ENCODE results near the gene INIP. TPM values are rescaled to one million over a fixed set of nuclear protein-coding genes. Genes with fewer than 3 reads are reported as not detected.
A peak's percentile ranks its signal among the peaks of the same experiment; 100 is the strongest.

Gene INIP
- polyA plus RNA-seq, 1 experiment: 10.9 TPM

DNA sequence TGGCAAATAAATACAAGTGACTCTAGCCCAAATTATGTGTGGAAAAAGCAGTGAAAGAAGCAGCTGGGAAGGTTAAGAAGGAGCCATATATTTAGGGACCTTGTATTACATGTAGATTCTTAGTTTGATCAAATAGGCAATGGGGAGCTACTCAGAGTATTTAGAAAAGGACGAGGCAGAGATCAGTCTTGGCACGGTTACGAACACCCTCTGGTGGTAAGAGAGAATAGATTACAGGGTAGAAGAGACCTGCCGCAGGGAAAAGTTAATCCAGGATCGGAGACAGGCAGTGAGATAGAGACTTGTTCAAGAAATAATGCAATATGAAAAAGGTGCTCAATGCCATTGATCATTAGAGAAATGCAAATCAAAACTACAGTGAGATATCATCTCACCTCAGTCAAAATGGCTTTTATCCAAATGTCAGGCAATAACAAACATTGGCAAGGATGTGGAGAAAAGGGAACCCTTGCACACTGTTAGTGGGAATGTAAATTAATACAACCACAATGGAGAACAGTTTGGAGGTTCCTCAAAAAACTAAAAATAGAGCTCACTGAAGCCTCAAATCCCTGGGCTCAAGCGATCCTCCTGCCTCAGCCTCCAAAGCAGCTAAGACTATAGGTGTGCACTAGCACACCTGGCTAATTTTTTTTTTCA lies 12.0 kb downstream of the INIP start:
- Histone ChIP-seq H3K36me3 (ENCODE audit: control insufficient read depth, insufficient read depth, low read length) (no peaks in the 10 kb centered on the region), H3K27me3 (ENCODE audit: control insufficient read depth, insufficient read depth, low read length) (no peaks in the 10 kb centered on the region), H3K4me3 (ENCODE audit: low read depth, low read length) (no peak overlapping the region)
- DNase-seq (ENCODE audit: low read depth): no peak
- TF ChIP-seq, protein P1, sequence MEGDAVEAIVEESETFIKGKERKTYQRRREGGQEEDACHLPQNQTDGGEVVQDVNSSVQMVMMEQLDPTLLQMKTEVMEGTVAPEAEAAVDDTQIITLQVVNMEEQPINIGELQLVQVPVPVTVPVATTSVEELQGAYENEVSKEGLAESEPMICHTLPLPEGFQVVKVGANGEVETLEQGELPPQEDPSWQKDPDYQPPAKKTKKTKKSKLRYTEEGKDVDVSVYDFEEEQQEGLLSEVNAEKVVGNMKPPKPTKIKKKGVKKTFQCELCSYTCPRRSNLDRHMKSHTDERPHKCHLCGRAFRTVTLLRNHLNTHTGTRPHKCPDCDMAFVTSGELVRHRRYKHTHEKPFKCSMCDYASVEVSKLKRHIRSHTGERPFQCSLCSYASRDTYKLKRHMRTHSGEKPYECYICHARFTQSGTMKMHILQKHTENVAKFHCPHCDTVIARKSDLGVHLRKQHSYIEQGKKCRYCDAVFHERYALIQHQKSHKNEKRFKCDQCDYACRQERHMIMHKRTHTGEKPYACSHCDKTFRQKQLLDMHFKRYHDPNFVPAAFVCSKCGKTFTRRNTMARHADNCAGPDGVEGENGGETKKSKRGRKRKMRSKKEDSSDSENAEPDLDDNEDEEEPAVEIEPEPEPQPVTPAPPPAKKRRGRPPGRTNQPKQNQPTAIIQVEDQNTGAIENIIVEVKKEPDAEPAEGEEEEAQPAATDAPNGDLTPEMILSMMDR (IDR thresholded peaks at IDR 0.05; ENCODE audit: insufficient read depth, low read depth, low read length): peak; percentile 51
- ChIA-PET CTCF (interaction anchor here (0.6 to 1.5 kb wide), 14 partner anchors 10 to 945 kb away, joined by 3 to 8 read pairs (median 3); partner anchors contain the start of gene KIAA1958), POLR2A (interaction anchor here (0.6 kb wide), 2 partner anchors 69 to 269 kb away, joined by 3 read pairs; no protein-coding TSS in a partner anchor)

DNA sequence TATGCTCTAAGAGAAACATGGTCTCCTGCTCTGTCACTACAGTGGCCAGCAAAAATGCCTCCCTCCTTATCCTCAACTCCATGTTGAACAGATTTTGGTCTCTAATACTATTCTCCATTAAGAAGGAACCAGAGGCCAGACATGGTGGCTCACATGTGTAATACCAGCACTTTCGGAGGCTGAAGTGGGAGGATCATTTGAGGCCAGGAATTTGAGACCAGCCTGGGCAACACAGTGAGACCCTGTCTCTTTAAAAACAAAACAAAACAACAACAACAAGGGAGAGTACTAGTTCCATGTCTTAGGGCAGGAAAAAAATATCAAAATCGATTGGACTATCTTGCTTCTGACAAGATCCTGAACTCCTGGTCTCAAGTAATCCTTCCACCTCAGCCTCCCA lies 14.6 kb downstream of the INIP start:
- TF ChIP-seq, protein P1 (IDR thresholded peaks at IDR 0.05; ENCODE audit: insufficient read depth, low read depth, low read length): no peak
- POLR2A ChIA-PET: no interaction called here
- CTCF ChIA-PET: interaction anchor here (2.2 kb wide), 1 partner anchor 260 kb away, joined by 5 read pairs; no protein-coding TSS in a partner anchor

DNA sequence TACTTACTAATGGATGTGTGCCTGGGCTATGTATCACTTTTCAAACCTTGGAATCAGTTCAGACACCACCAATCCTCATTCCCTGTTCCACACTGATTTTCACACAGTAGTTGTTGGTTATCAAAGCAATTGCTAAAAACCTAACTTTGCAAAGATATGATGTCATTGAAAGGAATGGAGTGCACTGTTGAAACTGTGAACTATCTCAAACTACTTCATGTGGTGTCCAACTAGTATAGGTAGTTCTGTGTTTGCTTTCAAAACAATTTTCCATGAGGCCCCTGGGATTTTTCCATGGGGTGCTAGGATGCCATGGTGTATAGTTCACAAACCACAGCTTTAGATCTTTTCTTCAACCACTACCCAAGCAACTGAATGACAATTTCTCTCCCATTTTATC lies 17.8 kb downstream of the INIP start:
- TF ChIP-seq, protein P1 (IDR thresholded peaks at IDR 0.05; ENCODE audit: insufficient read depth, low read depth, low read length): no peak

More for the DNA sequence above, 14.6 kb downstream of the INIP start:
- Histone ChIP-seq H3K27me3 (ENCODE audit: control insufficient read depth, insufficient read depth, low read length) (no peaks in the 10 kb centered on the region), H3K4me3 (ENCODE audit: low read depth, low read length) (no peak overlapping the region), H3K36me3 (ENCODE audit: control insufficient read depth, insufficient read depth, low read length) (no peaks in the 10 kb centered on the region)
- DNase-seq (ENCODE audit: low read depth): no peak

DNA sequence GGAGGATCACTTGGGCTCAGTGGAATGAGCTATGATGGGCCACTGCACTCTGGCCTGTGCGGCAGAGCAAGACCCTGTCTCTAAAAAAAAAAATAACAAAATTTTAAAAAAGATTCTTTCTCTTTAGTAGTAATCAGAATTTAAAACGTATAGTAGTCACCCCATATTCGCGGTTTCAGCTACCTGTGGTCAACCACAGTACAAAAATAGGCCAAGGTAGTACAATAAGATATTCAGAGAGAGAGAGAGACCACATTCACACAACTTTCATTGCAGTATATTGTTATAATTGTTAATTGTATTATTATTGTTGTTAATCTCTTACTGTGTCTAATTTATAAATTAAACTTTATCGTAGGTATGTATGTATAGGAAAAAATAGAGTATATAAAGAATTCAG lies 18.7 kb downstream of the INIP start:
- TF ChIP-seq, protein P1 (IDR thresholded peaks at IDR 0.05; ENCODE audit: insufficient read depth, low read depth, low read length): no peak
- no peaks in the 10 kb centered on the region for H3K27me3 ChIP-seq (ENCODE audit: control insufficient read depth, insufficient read depth, low read length)
- POLR2A ChIA-PET: no interaction called here
- H3K36me3 ChIP-seq (ENCODE audit: control insufficient read depth, insufficient read depth, low read length): no peaks in the 10 kb centered on the region
- no peak for DNase-seq (ENCODE audit: low read depth)
- no peak overlapping the region for H3K4me3 ChIP-seq (ENCODE audit: low read depth, low read length)
- CTCF ChIA-PET: interaction anchor here (0.6 kb wide), 1 partner anchor 64 kb away, joined by 3 read pairs; no protein-coding TSS in a partner anchor

More for the DNA sequence above, 17.8 kb downstream of the INIP start:
- ChIA-PET POLR2A (no interaction called here), CTCF (interaction anchor here (0.7 to 0.8 kb wide), 2 partner anchors 12 to 49 kb away, joined by 3 read pairs; no protein-coding TSS in a partner anchor)
- H3K4me3 ChIP-seq (ENCODE audit: low read depth, low read length): no peak overlapping the region
- H3K27me3 ChIP-seq (ENCODE audit: control insufficient read depth, insufficient read depth, low read length): no peaks in the 10 kb centered on the region
- no peak for DNase-seq (ENCODE audit: low read depth)
- H3K36me3 ChIP-seq (ENCODE audit: control insufficient read depth, insufficient read depth, low read length): no peaks in the 10 kb centered on the region

DNA sequence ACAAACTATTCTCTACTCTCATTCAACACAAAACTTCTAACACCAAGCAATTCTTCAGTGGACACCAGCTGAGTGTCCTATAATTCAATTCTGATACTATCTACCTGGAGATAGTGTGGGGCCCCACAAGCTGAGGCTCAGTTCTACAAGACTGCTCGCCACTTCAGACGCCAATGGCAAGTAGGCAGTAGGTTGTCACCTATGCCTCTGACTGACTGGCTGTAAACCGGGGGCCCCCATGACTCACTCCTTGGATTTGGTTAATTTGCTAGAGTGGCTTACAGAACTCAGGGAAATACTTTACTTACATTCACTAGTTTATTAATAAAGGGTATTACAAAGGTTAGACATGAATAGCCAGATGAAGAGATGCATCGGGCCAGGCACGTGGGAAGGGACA lies 21.5 kb downstream of the INIP start:
- CTCF ChIA-PET: interaction anchor here (0.6 to 1.0 kb wide), 4 partner anchors 9 to 131 kb away, joined by 3 read pairs; no protein-coding TSS in a partner anchor
- Histone ChIP-seq H3K4me3 (ENCODE audit: low read depth, low read length) (no peak overlapping the region), H3K27me3 (ENCODE audit: control insufficient read depth, insufficient read depth, low read length) (no peaks in the 10 kb centered on the region), H3K36me3 (ENCODE audit: control insufficient read depth, insufficient read depth, low read length) (peaks cover 1% of the 10 kb centered on the region; the same call in 1 of the 2 replicates)
- POLR2A ChIA-PET: interaction anchor here (0.6 kb wide), 1 partner anchor 1489 kb away, joined by 3 read pairs; no protein-coding TSS in a partner anchor
- TF ChIP-seq, protein P1 (IDR thresholded peaks at IDR 0.05; ENCODE audit: insufficient read depth, low read depth, low read length): no peak
- no peak for DNase-seq (ENCODE audit: low read depth)

All from BJ (cell line).